ENCODE measurements around the gene TEKTIP1. TPM values are rescaled to one million over a fixed set of nuclear protein-coding genes. Genes with fewer than 3 reads are reported as not detected.
"Not testable (repeated sequence)": the region's sequence is repeated elsewhere in the genome, so short reads cannot be mapped to it uniquely, and the experiment has no call there.

Gene TEKTIP1
- total RNA-seq, 1 donor from 2014 or later, result 0.35 TPM

DNA sequence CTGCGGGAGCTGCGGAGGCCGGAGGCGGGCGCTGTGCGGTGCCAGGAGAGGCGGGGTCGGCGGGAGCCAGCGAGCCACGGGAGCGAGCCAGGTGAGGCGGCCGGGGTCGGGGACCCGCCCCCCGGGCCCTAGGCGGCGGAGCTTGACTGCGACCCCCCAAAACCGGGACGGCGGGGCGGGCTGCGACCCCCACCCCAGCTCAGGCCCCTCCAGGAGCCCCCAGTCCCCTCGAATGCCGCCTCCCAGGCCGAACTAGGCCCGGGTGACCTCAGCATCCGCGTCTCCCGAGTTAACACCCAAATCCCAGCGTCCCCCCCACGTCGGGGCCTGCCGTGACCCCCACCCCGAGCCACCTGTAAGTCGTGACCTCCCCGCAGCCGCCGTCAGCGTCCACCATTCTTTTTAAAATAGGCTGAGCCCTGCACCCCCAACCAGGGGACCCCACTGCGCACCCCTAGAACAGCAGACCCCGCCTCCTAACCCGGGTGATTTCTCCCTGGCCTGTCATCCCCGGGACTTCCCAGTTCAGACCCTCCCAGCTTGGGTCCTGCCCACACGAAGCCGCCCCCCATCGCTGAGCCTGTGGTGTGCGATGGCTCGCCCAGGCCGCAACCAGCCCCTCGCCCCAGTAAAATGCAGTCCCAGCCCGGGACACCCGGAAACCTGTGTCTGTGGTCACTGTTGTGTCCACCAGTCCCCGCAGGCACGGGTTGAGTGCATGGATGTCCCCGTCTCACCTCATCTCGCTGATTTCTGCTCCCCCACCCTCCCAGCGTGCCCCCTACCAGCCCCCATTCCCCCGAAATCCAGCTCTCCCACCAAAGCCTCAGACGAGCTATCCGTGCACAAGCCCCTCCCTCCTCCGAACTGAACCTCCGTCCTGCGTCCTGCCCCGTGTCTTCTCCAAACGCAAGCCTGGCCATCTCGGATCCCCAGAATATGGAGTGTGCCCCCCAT, 32.3 kb upstream of the TEKTIP1 start:
- Mint-ChIP-seq H3K4me1 (ENCODE audit: low read depth) (peaks cover 33% of the 10 kb centered on the region), H3K4me3 (ENCODE audit: unreplicated experiment) (peak overlapping the region; percentile 90), H3K27ac (ENCODE audit: unreplicated experiment) (peak overlapping the region; percentile 93), H3K27me3 (ENCODE audit: low read depth) (no peaks in the 10 kb centered on the region), H3K9me3 (ENCODE audit: low read depth) (no peaks in the 10 kb centered on the region), H3K36me3 (ENCODE audit: low read depth) (no peaks in the 10 kb centered on the region)
- DNase-seq (ENCODE audit: low spot score), result no peak
- no peak for TF ChIP-seq CTCF (IDR thresholded peaks at IDR 0.05)

- peak overlapping the region; percentile 93 for H3K27ac Mint-ChIP-seq (ENCODE audit: unreplicated experiment)
- H3K4me3 Mint-ChIP-seq (ENCODE audit: unreplicated experiment), result peak overlapping the region; percentile 90
These were observed 31.4 kb upstream of the TEKTIP1 start for GRCh38 chr19:3507371-3508120.

DNA sequence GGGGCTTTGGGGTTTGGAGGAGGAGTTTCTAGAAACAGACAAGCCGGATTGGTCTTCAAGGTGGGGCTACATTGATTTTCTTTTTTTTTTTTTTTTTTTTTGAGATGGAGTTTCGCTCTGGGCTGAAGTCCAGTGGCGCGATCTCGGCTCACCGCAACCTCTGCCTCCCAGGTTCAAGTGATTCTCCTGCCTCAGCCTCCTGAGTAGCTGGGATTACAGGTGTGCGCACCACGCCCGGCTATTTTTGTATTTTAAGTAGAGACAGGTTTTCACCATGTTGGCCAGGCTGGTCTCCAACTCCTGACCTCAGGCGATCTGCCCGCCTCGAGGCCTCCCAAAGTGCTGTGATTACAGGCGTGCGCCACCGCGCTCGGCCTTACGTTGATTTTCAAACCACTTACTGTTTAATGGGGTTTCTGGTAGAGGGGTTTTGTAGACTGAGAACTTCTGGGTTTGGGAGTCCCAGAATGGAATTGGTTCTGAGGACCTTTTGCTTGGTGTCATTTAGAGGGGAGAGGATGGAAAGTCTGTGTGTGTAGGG, 30.8 kb upstream of the TEKTIP1 start:
- Mint-ChIP-seq H3K4me1 (ENCODE audit: low read depth) (peaks cover 36% of the 10 kb centered on the region), H3K4me3 (ENCODE audit: unreplicated experiment) (peak overlapping the region; percentile 90)
- not testable (repeated sequence) for H3K9me3 Mint-ChIP-seq (ENCODE audit: low read depth); H3K27me3 Mint-ChIP-seq (ENCODE audit: low read depth); H3K27ac Mint-ChIP-seq (ENCODE audit: unreplicated experiment); H3K36me3 Mint-ChIP-seq (ENCODE audit: low read depth); DNase-seq (ENCODE audit: low spot score)

More at GRCh38 chr19:3507371-3508120, 31.4 kb upstream of the TEKTIP1 start:
- DNase-seq (ENCODE audit: low spot score), result no peak
- Mint-ChIP-seq H3K9me3 (ENCODE audit: low read depth) (no peaks in the 10 kb centered on the region), H3K4me1 (ENCODE audit: low read depth) (peaks cover 35% of the 10 kb centered on the region), H3K36me3 (ENCODE audit: low read depth) (no peaks in the 10 kb centered on the region), H3K27me3 (ENCODE audit: low read depth) (no peaks in the 10 kb centered on the region)
- TF ChIP-seq CTCF (IDR thresholded peaks at IDR 0.05), result no peak

DNA sequence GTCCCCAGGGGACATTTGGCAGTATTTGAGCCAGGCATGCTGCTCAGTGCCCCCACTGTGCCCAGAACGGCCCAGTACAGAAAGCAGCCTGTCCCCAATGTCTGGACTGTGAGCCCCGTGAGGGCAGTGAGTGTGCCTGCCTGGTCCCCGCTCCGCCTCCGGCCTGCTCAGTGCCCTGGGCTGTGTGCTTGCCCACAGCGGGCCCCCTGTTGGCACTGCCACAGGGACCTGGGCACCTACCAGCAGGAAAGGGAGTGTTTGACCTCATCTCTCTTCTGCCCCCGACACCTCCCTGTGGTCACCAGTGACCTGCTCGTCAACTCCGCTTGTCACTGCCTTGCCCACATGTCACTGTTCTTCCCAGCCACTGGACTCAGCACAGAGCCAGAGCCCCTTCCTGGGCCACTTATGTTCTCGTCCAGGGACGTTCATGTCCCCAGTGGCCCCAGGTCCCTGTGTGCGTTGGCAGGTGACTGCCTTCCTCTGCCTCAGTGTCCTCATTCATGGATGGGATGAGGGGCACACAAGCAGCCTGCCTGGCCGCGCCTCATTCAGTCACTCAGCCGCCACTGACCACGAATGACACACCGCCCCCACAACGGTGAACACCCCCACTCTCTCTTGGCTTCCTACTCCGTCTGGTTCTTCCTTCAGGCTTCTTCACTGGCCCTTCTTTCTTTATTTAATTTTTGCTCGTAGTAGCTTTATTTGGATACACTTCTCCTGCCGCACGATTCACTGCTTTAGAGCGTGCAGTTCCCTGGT, 30.0 kb upstream of the TEKTIP1 start:
- peak overlapping the region; percentile 78 for H3K27ac Mint-ChIP-seq (ENCODE audit: unreplicated experiment)
- no peaks in the 10 kb centered on the region for H3K27me3 Mint-ChIP-seq (ENCODE audit: low read depth)
- H3K4me3 Mint-ChIP-seq (ENCODE audit: unreplicated experiment), result no peak overlapping the region
- DNase-seq (ENCODE audit: low spot score), result no peak
- no peaks in the 10 kb centered on the region for H3K36me3 Mint-ChIP-seq (ENCODE audit: low read depth)
- peaks cover 40% of the 10 kb centered on the region for H3K4me1 Mint-ChIP-seq (ENCODE audit: low read depth)
- no peaks in the 10 kb centered on the region for H3K9me3 Mint-ChIP-seq (ENCODE audit: low read depth)
- TF ChIP-seq CTCF (IDR thresholded peaks at IDR 0.05), result no peak

- DNase-seq (ENCODE audit: low spot score), result no peak
- Mint-ChIP-seq H3K36me3 (ENCODE audit: low read depth) (no peaks in the 10 kb centered on the region), H3K27me3 (ENCODE audit: low read depth) (no peaks in the 10 kb centered on the region), H3K4me1 (ENCODE audit: low read depth) (peaks cover 44% of the 10 kb centered on the region), H3K4me3 (ENCODE audit: unreplicated experiment) (no peak overlapping the region), H3K9me3 (ENCODE audit: low read depth) (no peaks in the 10 kb centered on the region), H3K27ac (ENCODE audit: unreplicated experiment) (peak overlapping the region; percentile 78)
- no peak for TF ChIP-seq CTCF (IDR thresholded peaks at IDR 0.05)
These were observed 29.4 kb upstream of the TEKTIP1 start for GRCh38 chr19:3509566-3509989.
